HG03457 (cell line): ENCODE measurements around the gene HOXD3.

Experiments
- ATAC-seq: cut with Tn5 transposase; IDR thresholded peaks from one replicate; pipeline ENCODE4 v1.9.1; 2021; ENCODE audit warnings: moderate number of reproducible peaks; ENCODE audit not compliant: unreplicated experiment

Gene HOXD3

GRCh38 chr2:176161825-176162626, 4.9 kb downstream of the HOXD3 start:
- no peak for ATAC-seq

GRCh38 chr2:176162911-176163671, 6.0 kb downstream of the HOXD3 start:
- ATAC-seq: no peak

DNA sequence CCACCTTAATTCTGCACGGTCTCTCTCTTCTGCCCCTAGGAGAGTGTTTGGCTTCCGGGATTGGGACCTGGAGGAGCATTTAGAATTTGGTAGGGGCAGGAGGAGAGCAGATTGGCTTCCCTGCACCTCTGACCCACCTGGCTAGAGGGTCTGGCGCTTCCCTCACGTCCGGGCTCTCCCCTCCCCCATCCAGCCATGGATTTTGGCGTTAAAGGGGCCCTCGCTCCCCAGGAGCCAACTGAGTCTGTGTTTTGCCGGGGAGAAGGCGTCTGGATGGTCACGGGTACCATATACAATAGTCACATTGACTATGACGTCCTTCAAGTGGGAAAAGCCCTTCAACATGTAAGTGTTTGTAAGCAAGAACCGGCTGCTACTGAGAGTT, 6.6 kb downstream of the HOXD3 start:
- ATAC-seq: no peak

DNA sequence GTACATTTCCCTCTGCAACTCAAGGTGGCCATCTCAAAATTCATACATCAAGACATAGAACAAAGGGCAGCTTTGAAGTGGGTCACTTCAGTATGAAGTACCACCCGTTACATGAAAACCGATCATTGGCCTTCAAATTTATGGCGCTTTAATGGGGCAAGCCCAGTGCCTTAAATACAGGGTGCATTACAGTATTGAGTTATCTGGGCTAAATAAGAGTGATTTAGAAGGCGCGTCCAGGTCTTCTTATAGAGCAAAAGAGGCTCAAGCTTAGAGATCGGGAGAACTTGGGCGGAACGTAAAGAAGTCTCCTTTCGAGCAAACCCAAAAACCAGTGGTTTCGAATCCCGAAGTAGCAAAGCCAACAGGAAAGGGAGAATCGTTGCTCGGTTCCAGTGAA, 7.1 kb downstream of the HOXD3 start:
- ATAC-seq: no peak

DNA sequence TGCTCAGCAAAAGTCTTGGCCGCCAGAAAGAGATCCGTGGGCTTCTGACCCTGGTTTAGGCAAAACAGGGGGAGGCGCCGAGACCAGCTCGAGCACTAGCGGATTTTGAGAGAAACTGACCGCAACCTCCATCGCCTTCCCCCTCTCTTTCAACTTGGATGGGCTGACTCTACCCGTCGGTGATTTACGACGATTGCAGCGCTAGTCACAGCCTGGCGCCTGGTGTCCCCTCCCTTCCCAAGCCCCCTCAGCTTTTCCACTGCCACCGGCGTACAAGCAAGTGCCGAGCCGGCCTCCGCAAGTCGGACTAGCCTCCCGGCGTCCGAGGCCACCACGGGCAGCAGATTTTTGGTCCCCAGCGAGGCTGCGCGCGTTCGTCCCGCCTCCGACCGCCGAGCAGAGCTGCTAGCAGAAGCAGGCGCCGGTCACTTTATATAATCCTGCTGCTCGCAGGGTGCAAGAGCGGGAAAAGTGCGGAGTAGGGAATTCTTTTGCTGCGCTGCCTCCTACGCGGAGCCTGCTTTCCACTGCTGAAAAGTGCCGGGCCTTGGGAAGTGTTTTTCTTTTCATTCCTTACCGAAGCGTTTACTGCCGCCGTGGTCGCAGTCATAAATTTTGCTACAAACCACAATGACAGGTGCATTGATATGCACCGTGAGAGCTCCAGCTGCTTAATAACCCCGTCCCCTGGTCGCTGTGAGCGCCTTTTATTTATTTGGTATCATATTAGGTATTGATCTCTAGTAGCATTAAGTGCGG, 7.7 kb downstream of the HOXD3 start:
- ATAC-seq: no peak

- ATAC-seq: no peak
These were observed 8.4 kb downstream of the HOXD3 start for GRCh38 chr2:176165370-176166050.

GRCh38 chr2:176166272-176166671, 9.2 kb downstream of the HOXD3 start:
- no peak for ATAC-seq

GRCh38 chr2:176167398-176167797, 10.3 kb downstream of the HOXD3 start:
- ATAC-seq: no peak

- no peak for ATAC-seq
These were observed 12.1 kb downstream of the HOXD3 start for GRCh38 chr2:176169181-176169580.

- no peak for ATAC-seq
These were observed 12.6 kb downstream of the HOXD3 start for GRCh38 chr2:176169711-176170110.

DNA sequence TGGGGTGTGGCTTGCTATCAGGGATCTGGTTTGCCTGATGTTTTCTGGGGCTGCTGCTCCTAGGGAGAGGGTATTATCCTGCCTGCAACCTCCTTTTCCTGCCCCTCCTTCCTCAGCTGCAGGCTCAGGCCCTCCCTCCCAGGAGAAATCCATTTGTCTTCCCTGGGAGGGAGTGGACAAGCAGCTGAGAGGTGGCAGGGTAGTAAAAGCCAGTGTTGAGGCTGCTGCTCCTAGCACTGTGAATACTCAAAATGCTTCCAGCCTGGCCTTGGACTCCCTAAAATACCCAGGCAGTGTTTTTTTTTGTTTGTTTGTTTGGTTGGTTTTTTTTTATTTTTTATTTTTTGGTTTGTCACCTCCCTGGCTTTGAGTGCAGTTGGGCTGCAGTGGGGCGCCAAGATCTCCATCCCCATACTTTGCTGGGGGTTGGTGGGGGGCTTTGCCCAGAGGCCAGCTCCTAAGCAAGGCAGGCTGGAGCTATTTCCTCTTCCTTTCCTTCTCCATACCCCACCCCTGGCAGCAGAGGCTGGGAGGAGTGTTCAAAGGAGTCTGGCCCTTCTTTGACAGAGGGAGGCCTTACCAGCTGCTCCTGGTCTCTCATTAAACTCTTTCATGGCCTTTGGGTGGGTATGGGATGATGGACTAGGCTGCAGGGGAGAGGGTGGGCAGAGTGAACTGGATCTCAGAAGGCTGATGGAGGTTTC, 13.6 kb downstream of the HOXD3 start:
- no peak for ATAC-seq

DNA sequence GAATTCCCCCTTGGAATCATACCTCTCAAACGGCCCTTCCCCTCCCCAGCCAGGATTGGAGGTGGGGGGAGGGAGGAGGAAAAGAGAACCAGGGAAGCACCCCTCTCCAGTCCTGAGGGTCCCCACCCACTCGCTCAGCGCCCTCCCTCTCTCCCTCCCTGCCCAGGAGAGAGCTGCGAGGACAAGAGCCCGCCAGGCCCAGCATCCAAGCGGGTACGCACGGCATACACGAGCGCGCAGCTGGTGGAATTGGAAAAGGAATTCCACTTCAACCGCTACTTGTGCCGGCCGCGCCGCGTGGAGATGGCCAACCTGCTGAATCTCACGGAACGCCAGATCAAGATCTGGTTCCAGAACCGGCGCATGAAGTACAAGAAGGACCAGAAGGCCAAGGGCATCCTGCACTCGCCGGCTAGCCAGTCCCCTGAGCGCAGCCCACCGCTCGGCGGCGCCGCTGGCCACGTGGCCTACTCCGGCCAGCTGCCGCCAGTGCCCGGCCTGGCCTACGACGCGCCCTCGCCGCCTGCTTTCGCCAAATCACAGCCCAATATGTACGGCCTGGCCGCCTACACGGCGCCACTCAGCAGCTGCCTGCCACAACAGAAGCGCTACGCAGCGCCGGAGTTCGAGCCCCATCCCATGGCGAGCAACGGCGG, 14.4 kb downstream of the HOXD3 start:
- ATAC-seq: no peak

DNA sequence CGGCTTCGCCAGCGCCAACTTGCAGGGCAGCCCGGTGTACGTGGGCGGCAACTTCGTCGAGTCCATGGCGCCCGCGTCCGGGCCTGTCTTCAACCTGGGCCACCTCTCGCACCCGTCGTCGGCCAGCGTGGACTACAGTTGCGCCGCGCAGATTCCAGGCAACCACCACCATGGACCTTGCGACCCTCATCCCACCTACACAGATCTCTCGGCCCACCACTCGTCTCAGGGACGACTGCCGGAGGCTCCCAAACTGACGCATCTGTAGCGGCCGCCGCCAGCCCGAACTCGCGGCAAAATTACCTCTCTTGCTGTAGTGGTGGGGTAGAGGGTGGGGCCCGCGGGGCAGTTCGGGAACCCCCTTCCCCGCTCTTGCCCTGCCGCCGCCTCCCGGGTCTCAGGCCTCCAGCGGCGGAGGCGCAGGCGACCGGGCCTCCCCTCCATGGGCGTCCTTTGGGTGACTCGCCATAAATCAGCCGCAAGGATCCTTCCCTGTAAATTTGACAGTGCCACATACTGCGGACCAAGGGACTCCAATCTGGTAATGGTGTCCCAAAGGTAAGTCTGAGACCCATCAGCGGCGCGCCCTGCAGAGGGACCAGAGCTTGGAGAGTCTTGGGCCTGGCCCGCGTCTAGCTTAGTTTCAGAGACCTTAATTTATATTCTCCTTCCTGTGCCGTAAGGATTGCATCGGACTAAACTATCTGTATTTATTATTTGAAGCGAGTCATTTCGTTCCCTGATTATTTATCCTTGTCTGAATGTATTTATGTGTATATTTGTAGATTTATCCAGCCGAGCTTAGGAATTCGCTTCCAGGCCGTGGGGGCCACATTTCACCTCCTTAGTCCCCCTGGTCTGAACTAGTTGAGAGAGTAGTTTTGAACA, 15.1 kb downstream of the HOXD3 start:
- ATAC-seq: no peak

DNA sequence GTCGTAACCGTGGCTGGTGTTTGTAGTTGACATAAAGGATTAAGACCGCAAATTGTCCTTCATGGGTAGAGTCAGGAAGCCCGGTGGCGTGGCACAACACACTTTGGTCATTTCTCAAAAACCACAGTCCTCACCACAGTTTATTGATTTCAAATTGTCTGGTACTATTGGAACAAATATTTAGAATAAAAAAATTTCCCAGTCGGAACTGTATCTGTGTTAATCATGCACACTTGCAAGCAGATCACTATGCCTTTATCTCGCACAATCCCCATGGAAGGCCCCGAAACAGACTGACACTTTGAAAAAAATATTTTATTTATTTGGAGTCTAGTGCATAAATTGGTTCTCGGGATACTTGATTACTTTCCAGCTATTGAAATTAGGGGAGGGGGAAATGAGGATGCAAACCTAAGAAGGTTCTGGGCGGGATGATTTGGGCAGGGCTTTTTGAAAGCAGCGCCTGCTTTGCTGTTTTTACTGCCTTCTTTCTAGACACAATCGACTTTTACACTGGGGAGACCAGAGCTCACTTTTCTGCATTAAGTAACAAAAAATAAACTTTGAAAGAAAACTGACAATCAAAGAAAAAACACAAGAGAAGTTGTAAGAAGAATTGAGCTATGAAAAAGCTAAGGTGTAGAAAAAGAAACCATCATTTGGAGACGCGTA, 15.9 kb downstream of the HOXD3 start:
- ATAC-seq: no peak

DNA sequence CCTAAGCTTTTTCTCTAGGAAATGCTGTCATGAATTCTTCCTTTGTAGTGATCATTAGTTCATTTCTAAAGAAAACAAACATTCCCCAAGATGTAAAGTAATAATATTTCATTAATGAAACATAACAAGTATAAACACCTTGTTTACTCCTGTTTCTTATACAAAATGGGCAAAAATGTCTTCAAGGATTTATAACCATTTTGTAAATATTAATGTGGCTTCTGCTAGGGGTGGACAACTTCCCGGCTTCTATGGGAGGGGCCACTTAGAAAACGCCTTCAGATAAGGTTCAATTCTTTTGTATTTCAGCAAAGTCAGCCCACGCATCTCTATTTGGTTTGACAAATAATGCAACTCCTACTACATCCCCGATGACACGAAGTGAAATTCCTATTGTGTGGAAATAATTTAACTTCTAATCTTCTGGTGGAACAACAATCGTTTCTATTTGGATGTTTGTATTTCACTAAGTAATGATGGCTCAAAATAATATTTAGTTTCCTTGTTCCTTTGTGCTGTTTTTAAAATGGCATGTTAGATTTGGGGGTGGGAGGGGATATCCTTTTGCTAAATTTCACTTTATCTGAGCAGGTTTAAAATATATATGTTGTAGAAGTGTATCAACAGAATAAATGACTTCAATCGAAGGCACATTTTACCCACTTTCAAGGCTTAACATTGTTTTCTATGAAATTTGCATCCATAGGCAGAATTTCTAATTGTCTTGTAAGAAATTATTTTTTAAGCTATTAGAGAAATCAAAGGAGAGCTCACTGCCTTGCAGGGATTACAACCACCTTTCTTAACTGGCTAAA, 16.7 kb downstream of the HOXD3 start:
- ATAC-seq: no peak

GRCh38 chr2:176174382-176174823, 17.3 kb downstream of the HOXD3 start:
- no peak for ATAC-seq
